Measurements from ENCODE around the gene TCP11L2.

TCP11L2 gene

GRCh38 chr12:106317406-106318082 lies 15.0 kb downstream of the TCP11L2 start:
- TF ChIP-seq EZH2phosphoT487 (IDR thresholded peaks at IDR 0.05; ENCODE audit: borderline replicate concordance) (no peak), CTCF (conservative IDR thresholded peaks at IDR 0.05; ENCODE audit: low read length) (no peak)
- Histone ChIP-seq H3K79me2 (ENCODE audit: insufficient read depth, low read length) (no peaks in the 10 kb centered on the region), H2AFZ (ENCODE audit: low read length) (no peak overlapping the region), H3K9me2 (replicated peaks; ENCODE audit: low read depth, low read length) (no peaks in the 10 kb centered on the region), H4K20me1 (ENCODE audit: insufficient read depth, low read length, poor library complexity, severe bottlenecking) (no peaks in the 10 kb centered on the region), H3K9ac (ENCODE audit: low read depth, low read length, poor library complexity, severe bottlenecking) (no peak overlapping the region), H3K27me3 (ENCODE audit: insufficient read depth, low read length, poor library complexity, severe bottlenecking) (no peaks in the 10 kb centered on the region), H3K4me2 (ENCODE audit: low read depth, low read length, poor library complexity, severe bottlenecking) (no peak overlapping the region), H3K4me3 (ENCODE audit: low read length, poor library complexity, severe bottlenecking) (no peak overlapping the region), H3K36me3 (ENCODE audit: insufficient read depth, low read length) (no peaks in the 10 kb centered on the region), H3K4me1 (ENCODE audit: insufficient read depth, low read length, poor library complexity, severe bottlenecking) (no peaks in the 10 kb centered on the region), H3K9me3 (ENCODE audit: insufficient read depth, low read depth, low read length) (no peaks in the 10 kb centered on the region), H3F3A (ENCODE audit: low read depth) (no peaks in the 10 kb centered on the region)

DNA sequence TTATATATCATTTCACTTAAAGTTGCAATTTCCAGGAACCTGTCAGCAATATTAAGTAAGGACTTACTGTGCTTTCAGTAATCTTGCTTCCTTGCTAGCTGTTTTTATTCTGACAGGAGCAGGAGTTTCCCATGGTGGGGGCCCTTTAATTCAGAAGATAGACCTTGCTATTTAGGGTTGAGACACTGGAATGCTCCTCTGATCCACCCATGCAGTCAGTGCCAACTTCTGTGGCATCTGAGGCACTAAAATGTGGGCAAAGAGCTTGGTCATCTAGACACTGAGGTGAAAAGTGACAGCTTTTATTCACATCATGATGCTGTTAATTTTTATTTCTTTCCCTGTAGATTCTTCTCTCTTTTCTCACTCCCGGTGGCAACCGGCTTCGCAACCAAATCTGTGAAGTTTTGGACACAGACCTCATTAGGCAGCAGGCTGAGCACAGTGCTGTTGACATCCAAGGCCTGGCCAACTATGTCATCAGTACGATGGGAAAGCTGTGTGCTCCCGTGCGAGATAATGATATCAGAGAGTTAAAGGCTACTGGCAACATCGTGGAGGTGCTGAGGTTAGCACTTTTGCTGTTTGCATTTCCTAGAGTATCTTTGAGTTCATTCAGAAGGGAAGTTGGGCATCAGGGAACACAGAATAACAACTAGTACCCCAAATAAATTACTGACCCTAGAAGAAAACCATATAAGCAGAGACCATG lies 18.8 kb downstream of the TCP11L2 start:
- Histone ChIP-seq H2AFZ (ENCODE audit: low read length) (no peak overlapping the region), H3K27me3 (ENCODE audit: insufficient read depth, low read length, poor library complexity, severe bottlenecking) (no peaks in the 10 kb centered on the region), H3F3A (ENCODE audit: low read depth) (no peaks in the 10 kb centered on the region), H3K9me3 (ENCODE audit: insufficient read depth, low read depth, low read length) (no peaks in the 10 kb centered on the region), H3K4me3 (ENCODE audit: low read length, poor library complexity, severe bottlenecking) (no peak overlapping the region), H3K36me3 (ENCODE audit: insufficient read depth, low read length) (no peaks in the 10 kb centered on the region), H3K4me2 (ENCODE audit: low read depth, low read length, poor library complexity, severe bottlenecking) (no peak overlapping the region), H3K9me2 (replicated peaks; ENCODE audit: low read depth, low read length) (no peaks in the 10 kb centered on the region), H3K79me2 (ENCODE audit: insufficient read depth, low read length) (no peaks in the 10 kb centered on the region), H4K20me1 (ENCODE audit: insufficient read depth, low read length, poor library complexity, severe bottlenecking) (no peaks in the 10 kb centered on the region), H3K4me1 (ENCODE audit: insufficient read depth, low read length, poor library complexity, severe bottlenecking) (no peaks in the 10 kb centered on the region), H3K9ac (ENCODE audit: low read depth, low read length, poor library complexity, severe bottlenecking) (no peak overlapping the region)
- no peak for TF ChIP-seq CTCF (conservative IDR thresholded peaks at IDR 0.05; ENCODE audit: low read length)

DNA sequence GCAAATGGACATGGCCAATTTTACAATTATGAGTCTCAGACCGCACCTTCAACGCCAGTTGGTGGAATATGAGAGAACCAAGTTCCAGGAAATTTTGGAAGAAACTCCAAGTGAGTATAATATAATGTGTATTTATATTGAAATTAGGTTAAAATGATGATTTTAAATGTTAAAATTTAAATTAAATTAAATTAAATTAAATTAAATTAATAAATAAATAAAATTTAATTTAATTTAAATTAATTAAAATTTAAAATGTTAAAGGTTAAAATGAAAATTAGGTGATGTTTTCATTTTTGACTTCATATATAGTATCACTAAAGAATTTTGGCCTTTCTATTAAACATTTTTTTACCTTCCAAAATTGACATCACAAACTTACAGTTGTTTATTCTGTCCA lies 21.0 kb downstream of the TCP11L2 start:
- Histone ChIP-seq H3K4me3 (ENCODE audit: low read length, poor library complexity, severe bottlenecking) (no peak overlapping the region), H4K20me1 (ENCODE audit: insufficient read depth, low read length, poor library complexity, severe bottlenecking) (no peaks in the 10 kb centered on the region), H3K4me1 (ENCODE audit: insufficient read depth, low read length, poor library complexity, severe bottlenecking) (no peaks in the 10 kb centered on the region), H3K36me3 (ENCODE audit: insufficient read depth, low read length) (no peaks in the 10 kb centered on the region), H3K79me2 (ENCODE audit: insufficient read depth, low read length) (no peaks in the 10 kb centered on the region), H3F3A (ENCODE audit: low read depth) (no peaks in the 10 kb centered on the region), H3K9me3 (ENCODE audit: insufficient read depth, low read depth, low read length) (no peaks in the 10 kb centered on the region), H3K9me2 (replicated peaks; ENCODE audit: low read depth, low read length) (no peaks in the 10 kb centered on the region), H3K9ac (ENCODE audit: low read depth, low read length, poor library complexity, severe bottlenecking) (no peak overlapping the region), H2AFZ (ENCODE audit: low read length) (no peak overlapping the region), H3K27me3 (ENCODE audit: insufficient read depth, low read length, poor library complexity, severe bottlenecking) (no peaks in the 10 kb centered on the region), H3K4me2 (ENCODE audit: low read depth, low read length, poor library complexity, severe bottlenecking) (no peak overlapping the region)
- no peak for TF ChIP-seq CTCF (conservative IDR thresholded peaks at IDR 0.05; ENCODE audit: low read length)
- TF ChIP-seq EZH2phosphoT487 (IDR thresholded peaks at IDR 0.05; ENCODE audit: borderline replicate concordance) = no peak

Data from Loucy (cell line).